ENCODE results near the gene ZC3H11A.
A peak's percentile ranks its signal among the peaks of the same experiment; 100 is the strongest.
"Not testable (repeated sequence)": the region's sequence is repeated elsewhere in the genome, so short reads cannot be mapped to it uniquely, and the experiment has no call there.

The ZC3H11A gene

GRCh38 chr1:203795441-203796235, at the start of gene ZC3H11A, which contains the start of gene ZBED6:
ZC3H11A (plus strand) TSS chr1:203795623; CDS start chr1:203817071, 21,448 bp downstream.
ZBED6 (plus strand) TSS chr1:203795623; CDS start chr1:203797523, 1,900 bp downstream.
- peak; percentile 98 for DNase-seq (ENCODE audit: low spot score)

DNA sequence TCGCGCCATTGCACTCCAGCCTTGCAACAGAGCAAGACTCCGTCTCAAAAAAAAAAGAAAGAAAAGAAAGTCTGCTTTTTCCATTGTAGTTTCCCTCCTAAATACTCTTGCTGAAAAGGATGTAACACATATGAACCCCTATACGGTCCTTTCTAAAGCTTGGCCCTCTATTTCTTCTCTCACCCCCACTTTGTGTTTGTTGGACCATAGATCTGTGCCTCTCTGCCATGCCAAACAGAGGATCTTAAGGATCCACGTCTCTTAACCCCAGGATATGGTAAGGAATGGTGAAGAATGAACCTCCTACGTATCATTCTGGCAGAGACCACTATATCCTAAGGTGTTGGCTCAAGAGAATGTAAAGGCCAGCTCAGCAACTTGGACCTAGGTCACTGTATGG, 49.1 kb upstream of the ZC3H11A start:
- DNase-seq (ENCODE audit: low spot score), result no peak

DNA sequence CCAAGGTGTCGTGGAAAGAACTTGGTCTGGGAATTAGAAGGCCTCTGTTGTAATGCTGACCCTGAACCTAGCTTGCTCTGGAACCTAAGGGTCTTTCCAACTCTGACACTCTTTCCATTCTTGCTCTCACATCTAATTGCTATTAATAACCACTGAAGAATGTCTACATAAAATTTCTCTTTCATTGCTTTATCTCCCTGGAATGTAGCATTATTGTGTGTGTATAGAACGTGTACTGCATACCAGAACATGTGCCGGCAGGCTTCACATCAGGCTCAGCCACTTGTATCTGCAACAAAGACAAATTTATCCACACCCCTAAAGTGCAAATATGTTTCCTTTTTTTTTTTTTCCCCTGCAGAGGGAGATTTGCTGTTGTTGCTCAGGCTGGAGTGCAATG, 44.4 kb upstream of the ZC3H11A start:
- DNase-seq (ENCODE audit: low spot score), result no peak

DNA sequence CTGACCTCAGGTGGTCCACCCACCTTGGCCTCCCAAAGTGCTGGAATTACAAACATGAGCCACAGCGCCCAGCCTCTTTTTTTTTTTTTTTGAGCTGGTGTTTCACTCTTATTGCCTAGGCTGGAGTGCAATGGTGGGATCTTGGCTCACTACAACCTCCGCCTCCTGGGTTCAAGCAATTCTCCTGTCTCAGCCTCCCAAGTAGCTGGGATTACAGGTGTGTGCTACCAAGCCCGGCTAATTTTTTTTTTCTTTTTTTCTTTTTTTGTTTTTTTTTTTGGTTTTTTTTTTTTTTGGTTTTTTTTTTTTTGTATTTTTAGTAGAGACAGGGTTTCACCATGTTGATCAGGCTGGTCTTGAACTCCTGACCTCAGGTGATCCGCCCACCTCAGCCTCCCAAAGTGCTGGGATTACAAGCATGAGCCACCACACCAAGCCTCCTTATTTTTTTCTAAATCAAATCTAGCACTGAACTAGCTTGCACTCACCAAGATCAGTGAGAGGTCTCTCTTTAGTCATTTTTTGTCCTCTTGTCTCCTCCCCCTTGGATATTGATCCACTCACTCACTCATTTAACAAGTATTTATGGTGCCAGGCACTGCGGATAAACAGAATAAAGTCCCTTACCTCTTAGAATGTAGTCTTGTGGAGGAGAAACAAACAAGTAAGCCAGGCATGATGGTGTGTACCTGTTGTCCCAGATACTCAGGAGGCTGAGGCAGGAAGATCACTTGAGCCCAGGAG, 43.6 kb upstream of the ZC3H11A start:
- not testable (repeated sequence) for DNase-seq (ENCODE audit: low spot score)

DNA sequence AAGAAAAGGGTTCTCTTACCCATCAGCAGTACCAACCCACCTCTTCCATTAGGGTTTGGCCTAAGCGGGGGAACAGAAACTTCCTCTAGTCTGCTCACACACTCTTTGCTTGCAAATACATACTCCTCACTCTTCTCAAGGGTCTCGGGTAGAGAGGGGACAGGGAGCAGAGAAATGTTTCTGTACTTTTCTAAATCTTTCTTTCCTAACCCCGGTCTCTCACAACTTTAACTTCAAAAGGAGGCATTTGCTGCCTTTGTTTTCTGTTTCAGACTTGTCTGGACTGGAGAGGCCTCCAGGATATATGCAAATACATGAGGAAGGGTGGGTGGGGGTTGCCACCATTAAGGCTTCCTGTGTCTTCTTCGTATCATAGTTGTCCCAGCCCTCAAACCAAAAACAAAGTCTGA, 41.0 kb upstream of the ZC3H11A start:
- no peak for DNase-seq (ENCODE audit: low spot score)

- no peak for DNase-seq (ENCODE audit: low spot score)
Observed at GRCh38 chr1:203756036-203756435, 39.4 kb upstream of the ZC3H11A start.

DNA sequence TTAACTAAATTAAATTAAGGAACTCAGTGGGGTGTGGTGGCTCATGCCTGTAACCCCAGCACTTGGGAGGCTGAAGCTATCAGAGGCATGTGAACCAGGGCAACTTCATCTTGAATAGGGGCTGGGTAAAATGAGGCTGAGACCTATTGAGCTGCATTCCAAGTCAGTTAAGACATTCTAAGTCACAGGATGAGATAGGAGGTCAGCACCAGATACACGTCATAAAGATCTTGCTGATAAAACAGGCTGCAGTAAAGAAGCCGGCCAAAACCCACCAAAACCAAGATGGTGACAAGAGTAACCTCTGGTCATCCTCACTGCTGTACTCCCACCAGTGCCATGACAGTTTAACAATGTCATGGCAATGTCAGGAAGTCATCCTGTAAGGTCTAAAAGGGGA, 36.7 kb upstream of the ZC3H11A start:
- not testable (repeated sequence) for DNase-seq (ENCODE audit: low spot score)

- no peak for DNase-seq (ENCODE audit: low spot score)
Observed at GRCh38 chr1:203760506-203760905, 34.9 kb upstream of the ZC3H11A start.

- not testable (repeated sequence) for DNase-seq (ENCODE audit: low spot score)
Observed at GRCh38 chr1:203761958-203762357, 33.5 kb upstream of the ZC3H11A start.

DNA sequence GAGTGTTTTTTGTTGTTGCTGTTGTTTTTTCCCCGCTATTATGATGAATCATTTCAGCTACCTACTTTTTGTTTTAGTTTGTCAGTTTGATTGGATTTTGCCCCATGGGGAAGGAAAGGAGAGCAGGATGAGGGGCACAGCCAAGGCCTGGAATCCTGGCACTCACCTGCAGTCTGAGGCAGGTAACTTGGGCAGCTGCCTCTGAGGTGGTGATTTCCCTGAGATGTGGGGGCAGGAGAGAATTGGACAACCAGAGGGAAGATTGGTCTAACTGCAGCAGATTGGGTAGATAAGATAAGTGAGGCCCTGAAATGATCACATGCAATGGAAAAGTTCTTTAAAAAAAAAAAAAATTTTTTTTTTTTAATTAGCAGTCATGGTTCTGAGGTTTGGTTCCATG, 31.9 kb upstream of the ZC3H11A start:
- no peak for DNase-seq (ENCODE audit: low spot score)

DNA sequence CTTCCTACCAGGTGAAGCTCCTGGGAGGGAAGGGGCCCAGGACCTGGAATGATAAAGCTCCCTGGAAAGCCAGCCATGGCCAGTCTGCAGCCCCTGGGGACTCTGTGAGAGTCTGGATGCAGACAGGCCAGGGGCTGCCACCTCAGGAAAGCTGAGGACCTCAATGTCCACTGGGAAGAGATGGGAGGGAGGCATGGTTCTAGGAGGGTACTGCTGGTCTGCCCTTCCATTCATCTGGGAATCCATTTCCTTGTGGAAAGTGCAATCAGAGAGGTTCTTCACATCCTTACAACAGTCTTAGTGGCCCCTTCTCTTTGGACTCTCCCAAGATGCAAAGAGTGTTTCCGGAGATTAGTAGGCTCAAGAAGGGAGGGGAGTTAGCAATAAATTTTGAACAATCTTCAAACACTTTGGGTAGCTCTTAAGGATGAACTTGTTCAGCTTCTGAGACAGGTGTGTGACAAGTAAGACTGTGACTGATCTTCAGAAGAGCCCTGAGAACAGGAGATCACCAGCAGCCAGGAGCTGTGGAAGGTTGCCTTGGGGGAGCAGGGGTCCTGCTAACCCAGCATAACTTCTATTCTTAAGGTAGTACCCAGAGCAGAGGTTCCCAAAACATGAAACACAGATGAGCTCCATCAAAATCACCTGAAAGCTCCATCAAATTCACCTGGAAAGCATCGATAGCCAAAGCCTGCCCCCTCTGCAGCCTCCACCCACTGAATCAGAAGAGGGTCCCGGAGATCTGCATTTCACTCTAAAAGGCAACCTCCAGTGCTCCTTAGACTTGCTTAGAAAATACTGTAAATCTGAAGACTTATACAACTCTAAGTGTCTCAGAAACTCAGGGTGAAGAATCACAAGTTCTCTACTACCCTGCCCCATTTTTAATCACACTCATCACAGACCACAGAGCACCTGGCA, 31.1 kb upstream of the ZC3H11A start:
- DNase-seq (ENCODE audit: low spot score), result no peak

GRCh38 chr1:203765029-203765837, 30.2 kb upstream of the ZC3H11A start, which contains the start of gene LAX1:
LAX1 (plus strand) TSS chr1:203765183; CDS start chr1:203765566, 383 bp downstream.
- DNase-seq (ENCODE audit: low spot score), result no peak

DNA sequence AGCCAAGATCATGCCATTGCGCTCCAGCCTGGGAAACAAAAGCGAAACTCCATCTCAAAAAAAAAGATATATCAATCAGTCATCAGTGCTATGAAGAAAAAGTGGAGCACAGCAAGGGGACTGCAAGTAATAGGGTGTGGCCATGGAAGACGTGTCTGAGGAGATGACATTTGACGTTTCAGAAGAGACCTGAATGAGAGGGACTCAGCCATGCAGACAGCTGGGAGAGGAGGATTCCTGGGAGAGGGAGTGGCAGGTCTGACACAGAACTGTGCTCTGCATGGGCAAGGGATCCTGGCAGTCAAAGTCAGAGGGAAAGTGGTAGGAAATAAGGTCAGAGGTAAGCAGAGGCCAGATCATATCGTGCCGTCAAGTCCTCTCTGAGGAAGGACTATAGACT, 27.2 kb upstream of the ZC3H11A start:
- DNase-seq (ENCODE audit: low spot score), result peak; percentile 19

DNA sequence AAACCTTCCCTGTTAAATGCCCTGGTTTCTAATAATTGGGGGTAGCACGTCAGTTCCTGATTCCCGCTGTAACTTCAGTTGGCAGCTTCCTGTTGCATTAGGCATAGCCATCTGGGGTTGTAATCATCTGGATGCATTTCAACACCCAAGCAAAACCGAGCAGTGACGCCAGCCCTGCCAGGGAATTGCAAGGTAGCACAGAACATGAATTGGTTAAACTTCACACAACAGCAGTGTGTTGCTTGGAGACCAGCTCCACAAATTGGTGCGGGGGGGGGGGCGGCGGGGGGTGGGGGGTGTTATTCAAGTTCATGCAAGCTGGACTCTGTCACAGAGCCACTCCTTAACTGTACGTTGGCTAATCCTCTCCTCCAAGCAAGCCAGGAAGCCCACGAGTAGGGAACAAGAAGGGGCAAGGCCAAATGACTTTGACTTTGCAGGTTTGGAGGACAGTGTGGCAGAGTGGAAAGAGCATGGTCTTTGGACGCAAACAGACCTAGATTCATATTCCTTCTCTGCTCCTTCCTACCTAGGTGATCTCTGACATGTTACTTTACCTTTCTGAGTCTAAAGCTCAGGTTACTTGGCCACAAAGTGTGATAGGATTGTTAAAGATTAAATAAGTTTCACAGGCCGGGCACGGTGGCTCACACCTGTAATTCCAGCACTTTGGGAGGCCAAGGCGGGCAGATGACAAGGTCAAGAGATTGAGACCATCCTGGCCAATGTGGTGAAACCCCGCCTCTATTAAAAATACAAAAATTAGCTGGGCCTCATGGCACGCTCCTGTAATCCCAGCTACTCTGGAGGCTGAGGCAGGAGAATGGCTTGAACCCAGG, 25.7 kb upstream of the ZC3H11A start:
- peak; percentile 17 for DNase-seq (ENCODE audit: low spot score)

DNA sequence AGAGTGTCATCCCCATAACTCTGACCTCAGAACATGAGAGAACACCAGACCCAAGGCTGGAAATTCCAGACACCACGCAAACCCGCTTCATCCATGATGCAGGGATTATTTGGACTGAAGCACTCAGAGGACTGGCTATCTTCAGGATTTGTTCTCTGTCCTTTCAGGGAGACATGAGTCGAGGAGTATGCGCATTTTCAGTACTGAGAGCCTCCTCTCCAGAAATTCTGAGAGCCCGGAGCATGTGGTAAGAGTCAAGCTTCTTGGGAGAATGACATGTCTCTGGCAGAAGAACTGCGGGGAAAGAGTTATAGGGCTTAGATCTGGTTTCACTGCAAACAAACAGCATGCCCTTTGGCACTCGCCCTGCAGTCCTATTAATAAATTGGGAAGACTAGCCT, 23.5 kb upstream of the ZC3H11A start:
- DNase-seq (ENCODE audit: low spot score), result no peak

GRCh38 chr1:203772836-203773235, 22.6 kb upstream of the ZC3H11A start:
- DNase-seq (ENCODE audit: low spot score), result no peak

DNA sequence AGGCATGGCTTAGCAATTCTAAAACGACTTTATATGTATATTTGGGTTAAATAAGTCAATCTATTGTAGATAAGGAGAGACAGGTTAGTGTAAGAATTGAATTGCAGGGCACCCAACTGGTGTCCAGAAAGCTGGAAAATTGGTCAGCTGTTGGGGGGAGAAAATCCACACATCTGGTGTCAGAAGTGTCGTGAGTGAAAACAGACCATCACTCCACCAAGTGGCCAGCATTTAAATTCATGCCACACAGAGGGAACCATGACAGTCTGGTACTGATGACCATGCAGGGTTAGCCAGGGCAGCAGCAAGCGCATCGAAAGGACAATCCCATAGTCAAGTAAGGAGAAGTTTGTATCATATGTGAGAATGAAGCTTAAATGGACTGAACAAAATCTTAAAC, 18.8 kb upstream of the ZC3H11A start:
- DNase-seq (ENCODE audit: low spot score), result no peak

- no peak for DNase-seq (ENCODE audit: low spot score)
Observed at GRCh38 chr1:203777596-203777995, 17.8 kb upstream of the ZC3H11A start.

DNA sequence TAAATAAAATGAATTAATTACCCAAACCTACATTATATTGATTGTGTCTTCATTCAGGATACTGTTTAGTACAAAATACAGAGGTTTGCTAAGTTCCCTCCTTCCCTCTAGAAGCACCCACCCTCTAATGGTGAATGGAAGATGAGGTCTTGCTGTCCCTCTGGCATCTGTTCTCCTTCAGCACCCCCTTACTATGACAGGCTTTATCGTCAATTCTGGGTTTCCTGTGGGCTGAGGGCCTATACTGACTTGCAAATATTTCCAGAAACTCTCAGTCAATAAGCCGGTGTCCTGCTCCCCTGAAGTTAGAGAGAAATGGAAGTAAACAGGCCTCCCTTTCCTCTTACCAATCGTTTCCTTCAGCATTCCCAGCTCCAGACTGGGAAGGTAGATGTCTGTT, 17.3 kb upstream of the ZC3H11A start:
- DNase-seq (ENCODE audit: low spot score), result no peak

- no peak for DNase-seq (ENCODE audit: low spot score)
Observed at GRCh38 chr1:203778789-203779188, 16.6 kb upstream of the ZC3H11A start.
